MCF 10A (cell line): ENCODE data around the gene DAW1. TPM values are rescaled to one million over a fixed set of nuclear protein-coding genes. Genes with fewer than 3 reads are reported as not detected.

Source experiments
- BruUV-seq: library from RNA; stranded (reverse); fragments of 400-500 nt; replicated peaks from 2 replicates; lab custom pipeline; 2021; lab: Mats Ljungman, UMichigan
- CTCF ChIA-PET: fragments of 300-600 bp; sonication (Branson Sonifier 250); formaldehyde crosslinking; extraction: SDS; loops from one replicate; lab custom pipeline; 2021; ENCODE audit warnings: antibody characterized with exemption, inconsistent platforms; lab: Yijun Ruan, JAX
- POLR2A ChIA-PET: fragments of 300-600, 350-650 bp; sonication (Branson Sonifier 250); formaldehyde crosslinking; extraction: SDS; loops from one replicate; lab custom pipeline; 2020; ENCODE audit warnings: antibody characterized with exemption, inconsistent platforms; lab: Yijun Ruan, JAX
- DNase-seq: peaks from one replicate; pipeline ENCODE4 v3.0.0-alpha.2; 2018; ENCODE audit not compliant: unreplicated experiment
- H3K27ac Mint-ChIP-seq: one replicate; pipeline ENCODE4 v1.8.0; 2022; ENCODE audit warnings: mild to moderate bottlenecking, low read depth, mixed read lengths; ENCODE audit not compliant: unreplicated experiment
- H3K27me3 Mint-ChIP-seq: one replicate; pipeline ENCODE4 v1.8.0; 2022; ENCODE audit warnings: mixed read lengths; ENCODE audit not compliant: insufficient read depth, unreplicated experiment
- H3K36me3 Mint-ChIP-seq: one replicate; pipeline ENCODE4 v1.8.0; 2022; ENCODE audit warnings: mild to moderate bottlenecking, moderate library complexity, mixed read lengths; ENCODE audit not compliant: insufficient read depth, unreplicated experiment
- H3K4me1 Mint-ChIP-seq: one replicate; pipeline ENCODE4 v1.8.0; 2022; ENCODE audit warnings: mixed read lengths; ENCODE audit not compliant: insufficient read depth, unreplicated experiment
- H3K4me3 Mint-ChIP-seq: one replicate; pipeline ENCODE4 v1.8.0; 2022; ENCODE audit warnings: mild to moderate bottlenecking, moderate library complexity, mixed read lengths; ENCODE audit not compliant: unreplicated experiment
- H3K9me3 Mint-ChIP-seq: one replicate; pipeline ENCODE4 v1.8.0; 2022; ENCODE audit warnings: mixed read lengths; ENCODE audit not compliant: unreplicated experiment
- intact Hi-C: fragments of 100-400 bp; cut with micrococcal nuclease; formaldehyde crosslinking; loops from 2 replicates; pipeline ENCODE4 v1.14.1; 2022
- total RNA-seq: library from RNA; stranded (reverse); gene quantifications from 2 replicates; pipeline ENCODE4 v1.2.3, GENCODE V29; 2022
- TF ChIP-seq, protein P1 (sequence below): fragments of 200-600 bp; IDR thresholded peaks from one replicate; pipeline ENCODE4 v1.8.0; 2022; ENCODE audit warnings: antibody characterized with exemption, mild to moderate bottlenecking; ENCODE audit not compliant: unreplicated experiment

Gene DAW1
- total RNA-seq, 1 experiment from 2014 or later = 1.1 TPM

DNA sequence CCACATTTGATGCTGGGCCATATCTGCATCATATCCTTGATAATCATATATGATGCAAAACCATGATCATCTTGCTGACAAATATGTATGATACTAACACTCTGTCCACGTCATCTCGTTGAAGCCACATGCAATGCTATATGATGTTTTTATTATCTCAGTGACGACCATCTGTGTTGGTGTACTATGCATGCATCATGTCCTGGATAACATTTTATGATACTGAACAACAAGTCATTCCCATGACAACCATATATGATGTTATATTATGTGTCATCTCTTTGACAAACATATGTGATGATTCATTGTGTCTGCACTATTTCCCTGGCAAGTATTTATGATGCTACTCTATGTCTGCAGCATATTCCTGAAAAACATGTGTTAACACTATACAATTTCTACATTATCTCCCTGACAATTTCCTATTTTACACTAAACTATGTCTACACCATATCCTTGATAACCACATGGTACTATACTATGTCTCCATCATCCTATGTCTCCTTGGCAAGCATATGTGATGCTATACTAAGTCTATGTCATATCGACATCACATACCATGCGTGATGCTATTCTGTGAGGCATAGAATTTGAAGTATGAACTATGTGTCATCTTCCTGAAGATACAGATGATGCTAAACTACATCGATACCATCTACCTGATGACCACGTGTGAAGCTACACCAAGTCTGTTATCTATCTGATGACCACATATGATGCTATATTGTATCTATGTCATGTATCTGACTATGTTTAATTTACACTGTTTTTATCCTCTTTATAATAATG lies 37.0 kb downstream of the DAW1 start:
- Mint-ChIP-seq H3K36me3 (no peaks in the 10 kb centered on the region), H3K27ac (no peak overlapping the region), H3K4me3 (no peak overlapping the region), H3K4me1 (peaks cover 5% of the 10 kb centered on the region), H3K9me3 (no peaks in the 10 kb centered on the region), H3K27me3 (no peaks in the 10 kb centered on the region)
- TF ChIP-seq, protein P1, sequence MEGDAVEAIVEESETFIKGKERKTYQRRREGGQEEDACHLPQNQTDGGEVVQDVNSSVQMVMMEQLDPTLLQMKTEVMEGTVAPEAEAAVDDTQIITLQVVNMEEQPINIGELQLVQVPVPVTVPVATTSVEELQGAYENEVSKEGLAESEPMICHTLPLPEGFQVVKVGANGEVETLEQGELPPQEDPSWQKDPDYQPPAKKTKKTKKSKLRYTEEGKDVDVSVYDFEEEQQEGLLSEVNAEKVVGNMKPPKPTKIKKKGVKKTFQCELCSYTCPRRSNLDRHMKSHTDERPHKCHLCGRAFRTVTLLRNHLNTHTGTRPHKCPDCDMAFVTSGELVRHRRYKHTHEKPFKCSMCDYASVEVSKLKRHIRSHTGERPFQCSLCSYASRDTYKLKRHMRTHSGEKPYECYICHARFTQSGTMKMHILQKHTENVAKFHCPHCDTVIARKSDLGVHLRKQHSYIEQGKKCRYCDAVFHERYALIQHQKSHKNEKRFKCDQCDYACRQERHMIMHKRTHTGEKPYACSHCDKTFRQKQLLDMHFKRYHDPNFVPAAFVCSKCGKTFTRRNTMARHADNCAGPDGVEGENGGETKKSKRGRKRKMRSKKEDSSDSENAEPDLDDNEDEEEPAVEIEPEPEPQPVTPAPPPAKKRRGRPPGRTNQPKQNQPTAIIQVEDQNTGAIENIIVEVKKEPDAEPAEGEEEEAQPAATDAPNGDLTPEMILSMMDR = no peak
- CTCF ChIA-PET = no interaction called here
- no peak for DNase-seq
- BruUV-seq = no TSS peak
- POLR2A ChIA-PET = no interaction called here
- intact Hi-C loops = no loop called here

DNA sequence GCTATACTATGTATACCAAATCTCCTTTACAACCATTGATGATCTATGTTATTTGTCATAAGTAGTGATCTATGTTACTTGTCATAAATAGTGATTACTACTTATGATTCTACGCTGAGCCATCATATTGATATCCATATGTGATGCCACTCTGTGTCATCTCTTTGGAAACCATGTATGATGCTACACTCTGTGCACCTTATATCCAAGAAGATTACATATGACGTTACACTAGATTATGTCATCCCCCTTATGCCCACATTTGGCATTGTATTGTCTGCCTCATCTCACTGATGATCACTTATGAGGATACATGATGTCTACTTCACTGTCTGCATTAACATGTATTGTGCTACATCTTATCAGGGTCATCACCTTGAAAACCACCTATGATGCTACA lies 42.9 kb downstream of the DAW1 start:
- intact Hi-C loops = no loop called here
- POLR2A ChIA-PET = no interaction called here
- no TSS peak for BruUV-seq
- CTCF ChIA-PET = no interaction called here
- Mint-ChIP-seq H3K27ac (no peak overlapping the region), H3K9me3 (no peaks in the 10 kb centered on the region), H3K4me3 (no peak overlapping the region), H3K27me3 (no peaks in the 10 kb centered on the region), H3K36me3 (no peaks in the 10 kb centered on the region), H3K4me1 (no peaks in the 10 kb centered on the region)
- TF ChIP-seq, protein P1 = no peak
- DNase-seq = no peak

DNA sequence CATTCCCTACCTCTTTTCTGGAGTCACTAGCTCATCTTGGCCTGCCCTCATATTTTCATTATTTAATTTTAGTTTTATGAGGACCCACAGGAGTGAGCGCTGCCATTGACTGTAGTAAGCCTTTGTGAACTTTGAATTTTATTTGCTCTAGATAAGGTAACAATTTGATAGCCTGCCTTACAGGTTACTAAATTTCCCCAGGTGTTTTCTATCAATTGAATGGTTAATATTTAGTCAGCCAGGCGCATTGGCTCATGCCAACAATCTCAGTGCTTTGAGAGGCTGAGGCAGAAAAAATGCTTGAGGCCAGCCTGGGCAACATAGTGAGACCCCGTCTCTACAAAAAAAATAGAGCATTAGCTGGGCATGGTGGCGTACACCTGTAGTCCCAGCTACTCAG lies 50.2 kb downstream of the DAW1 start:
- H3K36me3 Mint-ChIP-seq = no peaks in the 10 kb centered on the region
- H3K4me3 Mint-ChIP-seq = no peak overlapping the region
- no peak for DNase-seq
- ChIA-PET POLR2A (no interaction called here), CTCF (no interaction called here)
- intact Hi-C loops = no loop called here
- H3K9me3 Mint-ChIP-seq = peaks cover under 1% of the 10 kb centered on the region
- BruUV-seq = no TSS peak
- no peaks in the 10 kb centered on the region for H3K4me1 Mint-ChIP-seq
- H3K27me3 Mint-ChIP-seq = no peaks in the 10 kb centered on the region
- TF ChIP-seq, protein P1 = no peak
- no peak overlapping the region for H3K27ac Mint-ChIP-seq

DNA sequence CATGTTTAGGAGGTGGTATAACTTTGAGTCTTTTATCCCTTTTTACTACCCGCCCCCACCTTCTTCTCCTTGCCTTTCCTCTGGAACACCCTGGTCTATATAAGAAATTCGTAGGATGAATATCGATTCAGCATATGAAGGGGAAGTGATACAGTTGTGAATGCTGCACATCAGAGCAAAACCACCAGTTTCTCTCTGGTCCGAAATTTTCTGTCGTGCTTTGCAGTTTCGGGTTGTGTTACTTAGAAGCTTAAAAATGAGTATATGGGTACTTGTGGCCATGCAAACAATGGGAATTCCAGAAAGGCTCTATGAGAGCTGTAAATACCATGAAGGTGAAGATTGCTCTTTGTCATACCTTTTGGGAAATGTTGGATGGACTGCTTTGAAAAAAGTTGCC lies 60.6 kb downstream of the DAW1 start:
- Mint-ChIP-seq H3K4me1 (no peaks in the 10 kb centered on the region), H3K27me3 (no peaks in the 10 kb centered on the region), H3K4me3 (no peak overlapping the region), H3K36me3 (no peaks in the 10 kb centered on the region), H3K9me3 (peaks cover 6% of the 10 kb centered on the region), H3K27ac (no peak overlapping the region)
- ChIA-PET POLR2A (interaction anchor here (0.7 kb wide), 1 partner anchor 357 kb away, joined by 3 read pairs; no protein-coding TSS in a partner anchor), CTCF (interaction anchor here (0.7 kb wide), 1 partner anchor 621 kb away, joined by 3 read pairs; no protein-coding TSS in a partner anchor)
- TF ChIP-seq, protein P1 = no peak
- DNase-seq = no peak
- no TSS peak for BruUV-seq
- intact Hi-C loops = loop anchor here (10.0 kb wide), 1 partner anchor 383 kb away; no protein-coding TSS in a partner anchor
